Upper lobe of left lung (tissue), 6 donors: ENCODE data around the gene COMMD4. TPM values are rescaled to one million over a fixed set of nuclear protein-coding genes. Genes with fewer than 3 reads are reported as not detected.

Source experiments
- ATAC-seq, 2 donors: fragments of 200-7000 bp; cut with Tn5 transposase; one replicate each; pipeline ENCODE4 v1.9.1; 2022; ENCODE audit warnings: mild to moderate bottlenecking in 2 of 2, moderate library complexity in 2 of 2; ENCODE audit not compliant: low FRiP score in 2 of 2
- DNase-seq, 2 donors: peaks; one replicate each; pipeline ENCODE4 v3.0.0-alpha.2; 2019 to 2020
- H3K27ac ChIP-seq, 4 donors: fragments of 200-600 bp; sonication (generic); one replicate each; pipeline ENCODE4 v1.5.1; 2016 to 2019
- H3K27me3 ChIP-seq, 4 donors: fragments of 200-600 bp; sonication (generic); one replicate each; pipeline ENCODE4 v1.5.1; 2017 to 2019
- H3K36me3 ChIP-seq, 4 donors: fragments of 200-600 bp; sonication (generic); one replicate each; pipeline ENCODE4 v1.5.1; 2016 to 2019
- H3K4me1 ChIP-seq, 4 donors: fragments of 200-600 bp; sonication (generic); one replicate each; pipeline ENCODE4 v1.5.1; 2018 to 2019
- H3K4me3 ChIP-seq, 4 donors: fragments of 200-600 bp; sonication (generic); one replicate each; pipeline ENCODE4 v1.5.1; 2017 to 2019; ENCODE audit warnings: mild to moderate bottlenecking in 2 of 4, moderate library complexity in 1 of 4
- H3K9me3 ChIP-seq, 4 donors: fragments of 200-600 bp; sonication (generic); one replicate each; pipeline ENCODE4 v1.5.1; 2018 to 2019
- EP300 ChIP-seq, 4 donors: sonication (generic); formaldehyde crosslinking; IDR thresholded peaks; one replicate each; pipeline ENCODE4 v1.5.1; 2017; ENCODE audit warnings: antibody characterized with exemption in 4 of 4, control low read depth in 2 of 4
- POLR2A ChIP-seq, 4 donors: fragments of 450-650 bp; IDR thresholded peaks; one replicate each; pipeline ENCODE4 v1.5.1; 2016 to 2017; ENCODE audit warnings: antibody characterized with exemption in 4 of 4, mild to moderate bottlenecking in 2 of 4
- POLR2AphosphoS5 ChIP-seq, 2 donors: sonication (generic); formaldehyde crosslinking; IDR thresholded peaks; one replicate each; pipeline ENCODE4 v1.5.1; 2017; ENCODE audit warnings: antibody characterized with exemption in 2 of 2
- WGBS, 2 donors: methylation state at CpG; one replicate each; pipeline ENCODE4 v1.1.5; 2017 to 2018; 5-methylcytosine and 5-hydroxymethylcytosine counted together
- total RNA-seq, 6 donors: library from RNA; depleted of rRNA in 4 of 6; stranded (reverse); fragments of >200 nt in 4 of 6; gene quantifications; one replicate each; pipeline versions ENCODE4 v1.1.0 to v1.2.1, GENCODE V29; 2016 to 2021
- TF ChIP-seq, protein P1 (sequence below), 6 experiments: fragments of 450-650 bp in 4 of 6; fragments of 200-600 bp in 2 of 6; sonication (generic) in 2 of 6; IDR thresholded peaks; one replicate each; pipeline ENCODE4 v1.5.1; 2016 to 2019; ENCODE audit warnings: antibody characterized with exemption in 6 of 6
- donor health status: DM: no; HTN: no; CAD: no; lungs with moderate emphysema.
- donor health status: DM: no; HTN: yes; CAD: no; lungs with severe emphysema.

COMMD4 gene
- total RNA-seq, 6 donors from 2014 or later, result 28.7 to 104 (median 76.0) TPM

DNA sequence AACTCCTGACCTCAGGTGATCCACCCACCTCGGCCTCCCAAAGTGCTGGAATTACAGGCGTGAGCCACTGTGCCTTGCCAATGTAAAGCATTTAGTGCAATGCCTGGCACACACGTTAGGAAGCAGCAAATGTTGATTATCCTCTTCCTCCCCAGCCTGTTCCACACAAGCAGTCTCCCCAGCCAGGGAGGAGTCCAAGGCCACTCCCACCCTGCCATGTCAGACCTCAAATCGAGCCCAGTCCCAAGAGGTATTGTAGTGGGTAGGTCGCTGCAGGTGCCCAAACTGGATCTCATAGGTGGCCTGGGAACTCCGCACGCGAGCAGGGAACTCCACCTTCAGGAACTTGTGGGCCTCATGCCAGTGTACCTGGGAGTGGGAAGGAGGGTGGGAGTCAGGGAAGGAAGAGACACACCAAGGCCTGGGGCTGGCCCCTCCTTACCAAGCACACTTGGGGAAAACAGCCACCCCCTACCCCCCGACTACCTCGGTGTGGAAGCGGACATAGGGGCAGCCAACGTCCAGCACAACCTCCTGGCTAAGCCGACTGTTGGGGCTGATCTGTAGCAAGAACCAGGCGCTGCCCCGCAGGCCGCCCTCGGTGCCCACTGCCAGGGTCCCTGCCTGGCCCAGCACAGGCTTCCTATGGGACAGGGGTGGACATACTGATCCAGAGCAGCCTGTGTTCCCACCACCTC, 22.3 kb downstream of the COMMD4 start:
- Histone ChIP-seq H3K4me1 (no peaks in the 10 kb centered on the region), H3K9me3 (no peaks in the 10 kb centered on the region), H3K4me3 (no peak overlapping the region), H3K36me3 (peaks cover 2 to 94% (median 79%) of the 10 kb centered on the region in 4 donors), H3K27ac (no peak overlapping the region), H3K27me3 (no peaks in the 10 kb centered on the region)
- TF ChIP-seq, protein P1, sequence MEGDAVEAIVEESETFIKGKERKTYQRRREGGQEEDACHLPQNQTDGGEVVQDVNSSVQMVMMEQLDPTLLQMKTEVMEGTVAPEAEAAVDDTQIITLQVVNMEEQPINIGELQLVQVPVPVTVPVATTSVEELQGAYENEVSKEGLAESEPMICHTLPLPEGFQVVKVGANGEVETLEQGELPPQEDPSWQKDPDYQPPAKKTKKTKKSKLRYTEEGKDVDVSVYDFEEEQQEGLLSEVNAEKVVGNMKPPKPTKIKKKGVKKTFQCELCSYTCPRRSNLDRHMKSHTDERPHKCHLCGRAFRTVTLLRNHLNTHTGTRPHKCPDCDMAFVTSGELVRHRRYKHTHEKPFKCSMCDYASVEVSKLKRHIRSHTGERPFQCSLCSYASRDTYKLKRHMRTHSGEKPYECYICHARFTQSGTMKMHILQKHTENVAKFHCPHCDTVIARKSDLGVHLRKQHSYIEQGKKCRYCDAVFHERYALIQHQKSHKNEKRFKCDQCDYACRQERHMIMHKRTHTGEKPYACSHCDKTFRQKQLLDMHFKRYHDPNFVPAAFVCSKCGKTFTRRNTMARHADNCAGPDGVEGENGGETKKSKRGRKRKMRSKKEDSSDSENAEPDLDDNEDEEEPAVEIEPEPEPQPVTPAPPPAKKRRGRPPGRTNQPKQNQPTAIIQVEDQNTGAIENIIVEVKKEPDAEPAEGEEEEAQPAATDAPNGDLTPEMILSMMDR (IDR thresholded peaks at IDR 0.05), result no peak
- TF ChIP-seq POLR2A (IDR thresholded peaks at IDR 0.05) (no peak), EP300 (IDR thresholded peaks at IDR 0.05) (no peak), POLR2AphosphoS5 (IDR thresholded peaks at IDR 0.05) (no peak)
- DNase-seq (no peak), ATAC-seq (no peak)
- WGBS, 2 donors, result 90 to 95% methylated on average over 7 to 17 of the region's 17 CpGs

DNA sequence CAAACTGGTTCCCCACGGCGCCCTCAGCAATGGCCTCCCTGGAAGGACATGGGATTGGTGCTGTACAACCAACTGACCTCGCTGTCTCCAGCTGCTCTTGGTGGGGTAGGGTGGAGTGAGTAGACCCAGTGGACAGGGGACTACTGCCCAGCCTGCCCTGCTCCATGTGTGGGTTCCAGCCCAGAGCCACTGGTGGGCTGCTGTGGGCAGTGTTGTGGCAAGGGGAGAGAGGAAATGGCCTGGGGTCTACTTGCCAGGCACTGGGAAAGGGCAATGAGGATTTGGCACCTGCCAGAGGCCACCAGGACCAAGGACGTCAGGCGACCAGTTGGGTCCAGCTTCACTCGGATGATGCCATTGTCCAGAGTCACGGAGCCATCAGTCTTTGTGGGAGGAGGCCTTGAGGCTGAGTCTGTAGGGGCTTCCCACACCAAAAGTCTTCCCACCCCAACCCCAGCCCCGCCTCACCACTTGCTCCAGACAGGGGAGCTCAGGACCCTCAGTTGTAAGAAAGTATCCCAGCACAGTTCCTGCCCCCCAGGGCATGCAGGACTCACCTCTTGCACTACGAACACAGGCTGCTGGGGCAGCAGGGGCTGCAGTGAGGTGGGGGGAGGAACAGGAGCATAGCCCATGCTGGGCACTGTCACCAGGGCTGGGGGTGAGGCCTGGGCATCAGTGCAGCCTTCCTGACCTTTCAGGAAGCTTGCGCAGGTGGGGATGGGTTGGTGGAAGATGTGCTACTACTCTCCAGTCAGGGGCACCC, 23.1 kb downstream of the COMMD4 start:
- Histone ChIP-seq H3K4me3 (no peak overlapping the region), H3K27me3 (no peaks in the 10 kb centered on the region), H3K27ac (no peak overlapping the region), H3K36me3 (peaks cover 2 to 99% (median 84%) of the 10 kb centered on the region in 4 donors), H3K4me1 (no peaks in the 10 kb centered on the region), H3K9me3 (no peaks in the 10 kb centered on the region)
- ATAC-seq (no peak), DNase-seq (no peak)
- no peak for TF ChIP-seq POLR2A (IDR thresholded peaks at IDR 0.05)
- TF ChIP-seq POLR2AphosphoS5 (IDR thresholded peaks at IDR 0.05), result no peak
- no peak for TF ChIP-seq EP300 (IDR thresholded peaks at IDR 0.05)
- TF ChIP-seq, protein P1 (IDR thresholded peaks at IDR 0.05), result no peak
- WGBS, 2 donors, result 91 to 95% methylated on average over 7 to 10 of the region's 10 CpGs

DNA sequence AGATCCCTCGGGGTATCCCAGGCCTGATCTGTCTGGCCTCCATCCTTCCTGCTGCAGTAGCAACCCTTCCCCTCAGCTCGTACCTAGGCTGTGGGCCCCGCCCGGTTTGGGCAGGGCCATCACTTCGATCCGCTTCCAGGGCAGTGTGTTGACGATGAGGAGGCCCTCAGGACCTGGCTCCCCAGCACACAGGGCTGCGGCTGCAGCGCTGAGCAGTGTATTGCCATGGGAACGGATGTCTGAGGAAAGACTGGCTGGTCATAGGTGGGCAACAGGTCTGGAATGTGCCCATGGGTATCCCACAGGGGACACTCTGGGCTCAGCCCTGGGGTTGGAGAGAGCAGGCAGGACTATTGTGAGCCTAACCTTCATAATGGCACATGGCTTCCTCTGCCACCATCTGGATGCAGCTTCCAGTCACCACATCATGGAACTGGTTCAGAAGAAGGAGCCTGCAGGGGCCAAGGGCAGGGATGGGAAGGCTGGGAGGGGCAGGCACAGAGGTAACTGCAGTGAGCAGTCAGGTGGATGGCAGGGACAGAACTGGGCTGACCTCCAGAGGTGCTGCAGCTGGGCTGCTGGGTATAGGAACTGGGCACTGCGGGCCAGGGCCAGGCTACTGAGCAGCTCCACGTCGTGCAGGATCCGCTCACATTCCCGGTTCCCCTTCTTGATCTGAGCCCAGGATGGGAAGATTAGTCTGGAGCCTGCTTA, 23.8 kb downstream of the COMMD4 start:
- ATAC-seq (no peak), DNase-seq (no peak)
- H3K27me3 ChIP-seq, result no peaks in the 10 kb centered on the region
- 90 to 92% methylated on average over 5 to 14 of the region's 15 CpGs for WGBS, 2 donors
- H3K4me1 ChIP-seq, result no peaks in the 10 kb centered on the region
- H3K36me3 ChIP-seq, result peaks cover 2 to 99% (median 88%) of the 10 kb centered on the region in 4 donors
- H3K27ac ChIP-seq, result no peak overlapping the region
- TF ChIP-seq POLR2A (IDR thresholded peaks at IDR 0.05), result no peak
- no peak for TF ChIP-seq EP300 (IDR thresholded peaks at IDR 0.05)
- no peak for TF ChIP-seq POLR2AphosphoS5 (IDR thresholded peaks at IDR 0.05)
- TF ChIP-seq, protein P1 (IDR thresholded peaks at IDR 0.05), result no peak
- H3K4me3 ChIP-seq, result no peak overlapping the region
- H3K9me3 ChIP-seq, result no peaks in the 10 kb centered on the region

DNA sequence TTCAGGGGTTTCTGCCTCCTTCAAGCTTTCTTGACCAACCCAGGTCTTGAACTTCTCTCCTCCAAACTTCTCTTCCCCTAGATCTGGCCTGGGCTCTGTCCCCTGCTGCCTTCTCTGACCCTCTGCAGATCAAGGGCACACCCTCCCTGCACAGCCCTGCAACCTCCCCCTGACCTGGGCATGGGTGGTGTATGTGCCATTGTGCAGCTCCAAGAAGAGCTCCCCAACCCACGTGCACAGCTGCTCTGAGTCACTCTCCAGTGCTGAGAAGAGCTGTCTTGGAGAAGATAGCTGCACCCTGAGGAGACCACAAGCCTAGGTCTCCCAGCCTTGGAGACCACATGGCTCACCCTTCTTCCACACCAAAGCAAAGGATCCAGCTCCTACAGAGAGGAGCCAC, 24.5 kb downstream of the COMMD4 start:
- ATAC-seq, result no peak
- no peaks in the 10 kb centered on the region for H3K9me3 ChIP-seq
- peaks cover 2 to 99% (median 87%) of the 10 kb centered on the region in 4 donors for H3K36me3 ChIP-seq
- TF ChIP-seq EP300 (IDR thresholded peaks at IDR 0.05) (no peak), POLR2AphosphoS5 (IDR thresholded peaks at IDR 0.05) (no peak), POLR2A (IDR thresholded peaks at IDR 0.05) (no peak)
- TF ChIP-seq, protein P1 (IDR thresholded peaks at IDR 0.05), result no peak
- WGBS, 2 donors, result 30 to 50% methylated on average over 1 of the region's 1 CpG
- no peaks in the 10 kb centered on the region for H3K4me1 ChIP-seq
- no peaks in the 10 kb centered on the region for H3K27me3 ChIP-seq
- no peak overlapping the region for H3K4me3 ChIP-seq
- no peak for DNase-seq
- H3K27ac ChIP-seq, result no peak overlapping the region
